Mesothelial cell of epicardium (in vitro differentiated cells): ENCODE results near the gene THSD4. TPM values are rescaled to one million over a fixed set of nuclear protein-coding genes. Genes with fewer than 3 reads are reported as not detected.

ENCODE experiments used
- DNase-seq, 2 experiments: peaks; one replicate each; pipeline ENCODE4 v3.0.0; 2021; ENCODE audit warnings: low spot score in 2 of 2; ENCODE audit not compliant: unreplicated experiment in 2 of 2
- H3K27ac Mint-ChIP-seq: 2 replicates; pipeline ENCODE4 v1.8.0; 2021; ENCODE audit warnings: mixed read lengths
- H3K27me3 Mint-ChIP-seq: 2 replicates; pipeline ENCODE4 v1.8.0; 2021; ENCODE audit warnings: low read depth, mixed read lengths
- H3K36me3 Mint-ChIP-seq: 2 replicates; pipeline ENCODE4 v1.8.0; 2021; ENCODE audit warnings: mixed read lengths
- H3K4me1 Mint-ChIP-seq: 2 replicates; pipeline ENCODE4 v1.8.0; 2021; ENCODE audit warnings: mixed read lengths
- H3K4me3 Mint-ChIP-seq: 2 replicates; pipeline ENCODE4 v1.8.0; 2021; ENCODE audit warnings: mild to moderate bottlenecking, moderate library complexity, mixed read lengths
- H3K9me3 Mint-ChIP-seq: 2 replicates; pipeline ENCODE4 v1.8.0; 2021; ENCODE audit warnings: mixed read lengths
- total RNA-seq: library from RNA; stranded (reverse); gene quantifications from 3 replicates; pipeline ENCODE4 v1.2.1, GENCODE V29; 2021
- TF ChIP-seq, protein P1 (sequence below): fragments of 200-600 bp; sonication (generic); IDR thresholded peaks from one replicate; pipeline ENCODE4 v1.5.0; 2021; ENCODE audit warnings: antibody characterized with exemption; ENCODE audit not compliant: unreplicated experiment

Gene THSD4
- total RNA-seq, 1 donor from 2014 or later, result 93.9 TPM

DNA sequence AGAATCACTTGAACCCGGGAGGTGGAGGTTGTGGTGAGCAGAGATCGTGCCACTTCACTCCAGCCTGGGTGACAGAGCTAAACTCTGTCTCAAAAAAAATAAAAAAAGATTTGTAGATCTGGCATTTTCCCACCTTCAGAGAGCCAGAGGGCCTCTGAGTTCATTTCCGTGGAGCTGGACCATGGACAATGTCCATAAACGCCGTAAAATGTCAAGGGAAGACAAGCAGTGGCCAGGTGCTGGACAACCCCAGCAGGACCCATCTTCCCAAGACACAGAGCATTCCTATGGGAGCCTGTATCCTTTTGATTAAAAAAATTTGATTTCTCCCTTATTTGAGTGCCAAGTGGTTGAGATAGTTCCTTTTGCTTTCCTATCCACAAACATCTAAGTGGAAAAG, 627.7 kb downstream of the THSD4 start:
- TF ChIP-seq, protein P1, sequence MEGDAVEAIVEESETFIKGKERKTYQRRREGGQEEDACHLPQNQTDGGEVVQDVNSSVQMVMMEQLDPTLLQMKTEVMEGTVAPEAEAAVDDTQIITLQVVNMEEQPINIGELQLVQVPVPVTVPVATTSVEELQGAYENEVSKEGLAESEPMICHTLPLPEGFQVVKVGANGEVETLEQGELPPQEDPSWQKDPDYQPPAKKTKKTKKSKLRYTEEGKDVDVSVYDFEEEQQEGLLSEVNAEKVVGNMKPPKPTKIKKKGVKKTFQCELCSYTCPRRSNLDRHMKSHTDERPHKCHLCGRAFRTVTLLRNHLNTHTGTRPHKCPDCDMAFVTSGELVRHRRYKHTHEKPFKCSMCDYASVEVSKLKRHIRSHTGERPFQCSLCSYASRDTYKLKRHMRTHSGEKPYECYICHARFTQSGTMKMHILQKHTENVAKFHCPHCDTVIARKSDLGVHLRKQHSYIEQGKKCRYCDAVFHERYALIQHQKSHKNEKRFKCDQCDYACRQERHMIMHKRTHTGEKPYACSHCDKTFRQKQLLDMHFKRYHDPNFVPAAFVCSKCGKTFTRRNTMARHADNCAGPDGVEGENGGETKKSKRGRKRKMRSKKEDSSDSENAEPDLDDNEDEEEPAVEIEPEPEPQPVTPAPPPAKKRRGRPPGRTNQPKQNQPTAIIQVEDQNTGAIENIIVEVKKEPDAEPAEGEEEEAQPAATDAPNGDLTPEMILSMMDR, result no peak
- no peak for DNase-seq
- H3K4me1 Mint-ChIP-seq, result peaks cover 18% of the 10 kb centered on the region
- no peaks in the 10 kb centered on the region for H3K9me3 Mint-ChIP-seq
- peak overlapping the region; percentile 15 for H3K27ac Mint-ChIP-seq
- no peaks in the 10 kb centered on the region for H3K27me3 Mint-ChIP-seq
- H3K36me3 Mint-ChIP-seq, result peaks cover 12% of the 10 kb centered on the region
- H3K4me3 Mint-ChIP-seq, result no peak overlapping the region

DNA sequence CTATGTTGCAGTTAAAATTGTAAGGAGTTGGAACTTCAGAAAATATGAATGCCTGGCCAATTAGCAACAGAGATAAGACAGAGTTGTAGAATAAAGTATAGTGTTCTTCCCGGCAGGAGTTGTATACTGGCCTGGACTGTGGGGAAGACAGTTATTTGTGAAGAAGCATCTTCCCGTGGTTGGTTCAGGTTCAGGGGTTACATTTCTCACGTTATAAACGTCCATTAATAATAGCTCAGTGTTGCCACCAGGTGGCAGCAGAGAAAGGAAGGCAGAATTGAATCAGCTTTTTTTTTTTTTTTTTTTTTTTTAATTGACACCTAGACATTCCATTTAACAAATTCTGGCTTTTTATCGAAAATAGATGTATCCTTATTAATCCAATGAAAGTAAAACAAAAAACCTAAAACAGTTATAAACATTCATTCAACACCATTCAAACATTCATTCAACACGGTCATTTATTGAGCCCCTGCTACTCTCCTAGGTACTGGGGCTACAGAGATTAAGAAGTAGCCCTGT, 628.7 kb downstream of the THSD4 start:
- peak; percentile 42 to 54 for DNase-seq
- H3K36me3 Mint-ChIP-seq, result peaks cover 18% of the 10 kb centered on the region
- TF ChIP-seq, protein P1, result peak; percentile 87
- peaks cover under 1% of the 10 kb centered on the region for H3K9me3 Mint-ChIP-seq
- H3K27ac Mint-ChIP-seq, result peak overlapping the region; percentile 77
- H3K4me3 Mint-ChIP-seq, result no peak overlapping the region
- peaks cover 18% of the 10 kb centered on the region for H3K4me1 Mint-ChIP-seq
- H3K27me3 Mint-ChIP-seq, result no peaks in the 10 kb centered on the region

GRCh38 chr15:71746719-71747118, 631.4 kb downstream of the THSD4 start:
- H3K27ac Mint-ChIP-seq, result no peak overlapping the region
- peaks cover 4% of the 10 kb centered on the region for H3K9me3 Mint-ChIP-seq
- TF ChIP-seq, protein P1, result no peak
- DNase-seq, result no peak
- no peaks in the 10 kb centered on the region for H3K27me3 Mint-ChIP-seq
- peaks cover 24% of the 10 kb centered on the region for H3K36me3 Mint-ChIP-seq
- H3K4me1 Mint-ChIP-seq, result peaks cover 15% of the 10 kb centered on the region
- no peak overlapping the region for H3K4me3 Mint-ChIP-seq

DNA sequence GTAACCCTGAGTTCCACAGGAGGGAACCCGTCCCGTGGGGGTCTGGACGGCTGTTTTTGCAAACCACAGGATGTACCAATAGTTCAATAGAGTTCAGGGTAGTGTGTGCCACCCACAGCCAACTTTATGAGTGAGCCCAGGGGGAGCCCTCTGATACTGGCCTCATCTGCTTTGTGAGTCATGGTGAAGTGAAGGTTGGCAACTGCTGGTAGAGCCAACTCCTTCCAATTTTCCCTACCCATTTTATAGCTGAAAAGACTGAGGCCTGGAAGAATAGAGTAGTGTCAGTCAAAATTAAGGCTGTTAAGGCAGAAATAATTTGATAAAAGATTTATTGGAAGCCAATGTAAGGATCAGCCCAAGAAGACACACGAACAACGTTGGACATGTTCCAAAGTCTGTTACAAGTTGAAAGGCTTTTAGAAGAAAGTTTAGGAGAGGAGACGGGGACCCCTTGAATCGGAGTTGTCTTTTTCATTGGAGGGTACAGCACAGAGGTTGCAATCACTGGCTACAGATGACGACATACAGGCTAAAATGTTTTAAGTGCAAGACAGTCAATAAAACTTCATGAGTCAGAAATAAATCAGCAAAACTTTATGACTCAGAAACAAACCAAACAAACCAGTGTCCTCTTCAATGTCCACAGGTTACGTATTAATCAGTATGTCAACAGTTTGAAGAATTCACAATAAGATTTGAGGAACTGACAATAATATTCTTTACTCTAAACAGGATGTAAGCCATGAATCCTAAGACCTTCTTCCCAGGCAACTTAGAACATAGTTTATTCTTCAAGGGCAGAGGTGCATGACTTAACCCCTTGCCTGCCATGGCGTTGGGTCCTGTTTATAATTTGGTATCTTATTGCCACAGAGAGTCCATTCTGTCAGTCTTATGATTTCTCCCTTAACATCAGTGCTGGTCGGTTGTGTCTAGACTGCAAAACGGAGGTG, 632.1 kb downstream of the THSD4 start:
- no peak for DNase-seq
- Mint-ChIP-seq H3K36me3 (peaks cover 24% of the 10 kb centered on the region), H3K27ac (no peak overlapping the region), H3K27me3 (no peaks in the 10 kb centered on the region), H3K4me1 (peaks cover 15% of the 10 kb centered on the region), H3K4me3 (no peak overlapping the region), H3K9me3 (peaks cover 4% of the 10 kb centered on the region)
- TF ChIP-seq, protein P1, result no peak

- Mint-ChIP-seq H3K4me1 (peaks cover 11% of the 10 kb centered on the region), H3K4me3 (no peak overlapping the region), H3K9me3 (peaks cover 4% of the 10 kb centered on the region), H3K27me3 (no peaks in the 10 kb centered on the region), H3K27ac (no peak overlapping the region), H3K36me3 (peaks cover 24% of the 10 kb centered on the region)
- TF ChIP-seq, protein P1, result no peak
- DNase-seq, result no peak
Measured at GRCh38 chr15:71748293-71748718, 633.0 kb downstream of the THSD4 start.
